ENCODE data around the gene AATK.

DNA sequence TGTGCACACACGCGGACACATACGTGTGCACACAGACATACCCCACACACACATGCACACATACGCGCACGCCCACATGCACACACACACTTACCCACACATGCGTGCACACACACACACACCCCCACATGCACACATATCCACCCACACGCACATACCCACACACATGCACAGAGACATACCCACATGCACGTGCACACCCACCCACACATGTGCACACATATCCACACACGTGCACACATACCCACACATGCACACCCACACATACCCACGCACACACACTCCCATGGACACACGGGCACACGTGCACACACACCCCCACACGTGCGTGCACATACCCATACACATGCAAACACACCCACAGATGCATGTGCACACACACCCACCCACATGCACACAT is 27.9 kb downstream of the AATK start:
- TF ChIP-seq, protein P1, sequence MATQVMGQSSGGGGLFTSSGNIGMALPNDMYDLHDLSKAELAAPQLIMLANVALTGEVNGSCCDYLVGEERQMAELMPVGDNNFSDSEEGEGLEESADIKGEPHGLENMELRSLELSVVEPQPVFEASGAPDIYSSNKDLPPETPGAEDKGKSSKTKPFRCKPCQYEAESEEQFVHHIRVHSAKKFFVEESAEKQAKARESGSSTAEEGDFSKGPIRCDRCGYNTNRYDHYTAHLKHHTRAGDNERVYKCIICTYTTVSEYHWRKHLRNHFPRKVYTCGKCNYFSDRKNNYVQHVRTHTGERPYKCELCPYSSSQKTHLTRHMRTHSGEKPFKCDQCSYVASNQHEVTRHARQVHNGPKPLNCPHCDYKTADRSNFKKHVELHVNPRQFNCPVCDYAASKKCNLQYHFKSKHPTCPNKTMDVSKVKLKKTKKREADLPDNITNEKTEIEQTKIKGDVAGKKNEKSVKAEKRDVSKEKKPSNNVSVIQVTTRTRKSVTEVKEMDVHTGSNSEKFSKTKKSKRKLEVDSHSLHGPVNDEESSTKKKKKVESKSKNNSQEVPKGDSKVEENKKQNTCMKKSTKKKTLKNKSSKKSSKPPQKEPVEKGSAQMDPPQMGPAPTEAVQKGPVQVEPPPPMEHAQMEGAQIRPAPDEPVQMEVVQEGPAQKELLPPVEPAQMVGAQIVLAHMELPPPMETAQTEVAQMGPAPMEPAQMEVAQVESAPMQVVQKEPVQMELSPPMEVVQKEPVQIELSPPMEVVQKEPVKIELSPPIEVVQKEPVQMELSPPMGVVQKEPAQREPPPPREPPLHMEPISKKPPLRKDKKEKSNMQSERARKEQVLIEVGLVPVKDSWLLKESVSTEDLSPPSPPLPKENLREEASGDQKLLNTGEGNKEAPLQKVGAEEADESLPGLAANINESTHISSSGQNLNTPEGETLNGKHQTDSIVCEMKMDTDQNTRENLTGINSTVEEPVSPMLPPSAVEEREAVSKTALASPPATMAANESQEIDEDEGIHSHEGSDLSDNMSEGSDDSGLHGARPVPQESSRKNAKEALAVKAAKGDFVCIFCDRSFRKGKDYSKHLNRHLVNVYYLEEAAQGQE (IDR thresholded peaks at IDR 0.05; ENCODE audit: unreplicated experiment) = no peak
- TF ChIP-seq EZH2phosphoT487 (IDR thresholded peaks at IDR 0.05; ENCODE audit: unreplicated experiment) (no peak), POLR2AphosphoS5 (IDR thresholded peaks at IDR 0.05; ENCODE audit: low read depth) (no peak), STAT1 (IDR thresholded peaks at IDR 0.05; ENCODE audit: unreplicated experiment) (no peak), JUNB (IDR thresholded peaks at IDR 0.05; ENCODE audit: unreplicated experiment) (no peak), EZH2 (IDR thresholded peaks at IDR 0.05; ENCODE audit: low read depth, unreplicated experiment) (no peak), CREB1 (CRISPR knock-in tag; IDR thresholded peaks at IDR 0.05; ENCODE audit: low read depth) (no peak), ZNF331 (CRISPR knock-in tag; IDR thresholded peaks at IDR 0.05; ENCODE audit: low read depth) (no peak)
- TF ChIP-seq, protein P2, sequence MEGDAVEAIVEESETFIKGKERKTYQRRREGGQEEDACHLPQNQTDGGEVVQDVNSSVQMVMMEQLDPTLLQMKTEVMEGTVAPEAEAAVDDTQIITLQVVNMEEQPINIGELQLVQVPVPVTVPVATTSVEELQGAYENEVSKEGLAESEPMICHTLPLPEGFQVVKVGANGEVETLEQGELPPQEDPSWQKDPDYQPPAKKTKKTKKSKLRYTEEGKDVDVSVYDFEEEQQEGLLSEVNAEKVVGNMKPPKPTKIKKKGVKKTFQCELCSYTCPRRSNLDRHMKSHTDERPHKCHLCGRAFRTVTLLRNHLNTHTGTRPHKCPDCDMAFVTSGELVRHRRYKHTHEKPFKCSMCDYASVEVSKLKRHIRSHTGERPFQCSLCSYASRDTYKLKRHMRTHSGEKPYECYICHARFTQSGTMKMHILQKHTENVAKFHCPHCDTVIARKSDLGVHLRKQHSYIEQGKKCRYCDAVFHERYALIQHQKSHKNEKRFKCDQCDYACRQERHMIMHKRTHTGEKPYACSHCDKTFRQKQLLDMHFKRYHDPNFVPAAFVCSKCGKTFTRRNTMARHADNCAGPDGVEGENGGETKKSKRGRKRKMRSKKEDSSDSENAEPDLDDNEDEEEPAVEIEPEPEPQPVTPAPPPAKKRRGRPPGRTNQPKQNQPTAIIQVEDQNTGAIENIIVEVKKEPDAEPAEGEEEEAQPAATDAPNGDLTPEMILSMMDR (conservative IDR thresholded peaks at IDR 0.05; ENCODE audit: low read depth in 2 of 2) = no peak

Measured in GM23338 (cell line).